ENCODE results near the gene ADORA2A. TPM values are rescaled to one million over a fixed set of nuclear protein-coding genes. Genes with fewer than 3 reads are reported as not detected.

ADORA2A gene
- total and polyA plus RNA-seq, 2 of the 13 experiments (the other 11 are each of a cell fraction or from before 2014, with no cell fraction given) = 3.3 to 5.0 TPM

DNA sequence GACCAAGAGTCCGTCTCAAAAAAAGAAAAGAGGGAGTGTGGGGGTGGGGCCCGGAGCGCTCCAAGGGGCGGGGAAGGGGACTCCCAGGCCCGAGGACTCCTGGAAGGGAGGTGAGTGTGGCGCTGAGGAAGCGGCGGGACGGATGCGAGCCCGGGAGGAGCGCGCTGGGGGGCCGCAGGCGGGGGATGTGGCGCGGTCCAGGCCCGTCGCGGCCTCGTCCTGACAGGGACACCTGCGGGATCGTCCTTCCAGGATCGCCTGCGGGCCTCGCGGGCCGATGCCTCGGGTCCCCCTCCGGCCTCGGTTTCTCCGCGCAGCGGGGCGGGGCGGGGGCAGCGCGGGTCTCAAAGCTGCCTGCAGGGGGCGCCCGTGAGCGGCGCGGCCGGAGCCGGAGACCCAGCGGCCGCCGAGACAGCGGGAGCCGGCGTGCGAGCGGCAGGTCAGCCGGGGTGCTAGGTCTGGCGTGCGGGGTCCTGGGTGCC lies 3.8 kb upstream of the ADORA2A start (continued):
- TF ChIP-seq MTA1 (CRISPR knock-in tag; IDR thresholded peaks at IDR 0.05; ENCODE audit: borderline replicate concordance) = no peak
- no peak for TF ChIP-seq TRIM24 (CRISPR knock-in tag; IDR thresholded peaks at IDR 0.05)
- no peak for TF ChIP-seq CENPBD1 (CRISPR knock-in tag; IDR thresholded peaks at IDR 0.05; ENCODE audit: borderline replicate concordance, low read depth)
- no peak for TF ChIP-seq MAF1 (CRISPR knock-in tag; IDR thresholded peaks at IDR 0.05; ENCODE audit: borderline replicate concordance)
- no peak for TF ChIP-seq HHEX (CRISPR knock-in tag; IDR thresholded peaks at IDR 0.05)
- no peak for TF ChIP-seq MTA3 (CRISPR knock-in tag; IDR thresholded peaks at IDR 0.05)
- TF ChIP-seq SALL1 (CRISPR knock-in tag; IDR thresholded peaks at IDR 0.05) = 0 out of 2 replicates have a peak, but pooled peaks have one; percentile 14
- TF ChIP-seq, protein P1, sequence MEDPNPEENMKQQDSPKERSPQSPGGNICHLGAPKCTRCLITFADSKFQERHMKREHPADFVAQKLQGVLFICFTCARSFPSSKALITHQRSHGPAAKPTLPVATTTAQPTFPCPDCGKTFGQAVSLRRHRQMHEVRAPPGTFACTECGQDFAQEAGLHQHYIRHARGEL (CRISPR knock-in tag; IDR thresholded peaks at IDR 0.05) = no peak
- no peak for TF ChIP-seq ZNF160 (CRISPR knock-in tag; IDR thresholded peaks at IDR 0.05)
- no peak for TF ChIP-seq ZNF83 (CRISPR knock-in tag; IDR thresholded peaks at IDR 0.05; ENCODE audit: borderline replicate concordance)
- no peak for TF ChIP-seq NR3C1 (CRISPR knock-in tag; IDR thresholded peaks at IDR 0.05)
- TF ChIP-seq ZNF777 (CRISPR knock-in tag; IDR thresholded peaks at IDR 0.05) = no peak
- 0 out of 2 replicates have a peak, but pooled peaks have one; percentile 46 for TF ChIP-seq YEATS4 (CRISPR knock-in tag; IDR thresholded peaks at IDR 0.05; ENCODE audit: borderline replicate concordance)
- no peak for TF ChIP-seq KIAA2018 (CRISPR knock-in tag; IDR thresholded peaks at IDR 0.05; ENCODE audit: borderline replicate concordance)
- TF ChIP-seq GATAD2A (CRISPR knock-in tag; IDR thresholded peaks at IDR 0.05) = no peak
- no peak for TF ChIP-seq SYNCRIP (IDR thresholded peaks at IDR 0.05; ENCODE audit: insufficient read depth, low read depth, low read length)
- TF ChIP-seq ZNF703 (CRISPR knock-in tag; IDR thresholded peaks at IDR 0.05; ENCODE audit: borderline replicate concordance) = no peak
- no peak for TF ChIP-seq ZNF7 (CRISPR knock-in tag; IDR thresholded peaks at IDR 0.05)
- no peak for TF ChIP-seq RFXANK (CRISPR knock-in tag; IDR thresholded peaks at IDR 0.05)
- TF ChIP-seq, protein P2, sequence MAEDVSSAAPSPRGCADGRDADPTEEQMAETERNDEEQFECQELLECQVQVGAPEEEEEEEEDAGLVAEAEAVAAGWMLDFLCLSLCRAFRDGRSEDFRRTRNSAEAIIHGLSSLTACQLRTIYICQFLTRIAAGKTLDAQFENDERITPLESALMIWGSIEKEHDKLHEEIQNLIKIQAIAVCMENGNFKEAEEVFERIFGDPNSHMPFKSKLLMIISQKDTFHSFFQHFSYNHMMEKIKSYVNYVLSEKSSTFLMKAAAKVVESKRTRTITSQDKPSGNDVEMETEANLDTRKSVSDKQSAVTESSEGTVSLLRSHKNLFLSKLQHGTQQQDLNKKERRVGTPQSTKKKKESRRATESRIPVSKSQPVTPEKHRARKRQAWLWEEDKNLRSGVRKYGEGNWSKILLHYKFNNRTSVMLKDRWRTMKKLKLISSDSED (CRISPR knock-in tag; IDR thresholded peaks at IDR 0.05) = no peak
- no peak for TF ChIP-seq RFX5 (IDR thresholded peaks at IDR 0.05; ENCODE audit: low read depth, low read length)
- no peak for TF ChIP-seq NKX3-1 (CRISPR knock-in tag; IDR thresholded peaks at IDR 0.05)
- TF ChIP-seq NFRKB (IDR thresholded peaks at IDR 0.05) = no peak
- TF ChIP-seq ZNF772 (CRISPR knock-in tag; IDR thresholded peaks at IDR 0.05) = no peak

Data from HepG2 (cell line).